HG03103 (cell line): ENCODE measurements around the gene ARF1.

Experiments used
- ATAC-seq: cut with Tn5 transposase; IDR thresholded peaks from one replicate; pipeline ENCODE4 v1.9.1; 2021; ENCODE audit warnings: low read depth; ENCODE audit not compliant: unreplicated experiment

Gene ARF1

DNA sequence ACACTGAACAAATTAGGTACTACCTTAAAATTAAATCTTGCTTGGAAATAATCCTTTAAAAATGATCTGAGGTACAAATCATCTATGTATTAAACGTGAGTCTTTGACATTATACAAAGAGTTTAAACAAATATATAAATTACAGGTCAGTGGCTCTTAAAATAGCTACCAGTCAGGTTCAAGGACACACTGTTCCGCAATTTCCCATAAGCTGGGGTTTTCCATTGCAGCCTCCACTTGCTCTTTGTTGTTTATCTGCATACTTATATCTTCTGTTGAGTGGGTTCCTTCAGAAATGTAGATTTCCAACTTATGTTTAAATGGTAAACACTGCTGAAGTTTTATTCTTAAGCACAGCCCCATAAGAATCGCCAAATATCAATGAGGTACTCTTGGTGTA is 32.3 kb downstream of the ARF1 start:
- no peak for ATAC-seq

DNA sequence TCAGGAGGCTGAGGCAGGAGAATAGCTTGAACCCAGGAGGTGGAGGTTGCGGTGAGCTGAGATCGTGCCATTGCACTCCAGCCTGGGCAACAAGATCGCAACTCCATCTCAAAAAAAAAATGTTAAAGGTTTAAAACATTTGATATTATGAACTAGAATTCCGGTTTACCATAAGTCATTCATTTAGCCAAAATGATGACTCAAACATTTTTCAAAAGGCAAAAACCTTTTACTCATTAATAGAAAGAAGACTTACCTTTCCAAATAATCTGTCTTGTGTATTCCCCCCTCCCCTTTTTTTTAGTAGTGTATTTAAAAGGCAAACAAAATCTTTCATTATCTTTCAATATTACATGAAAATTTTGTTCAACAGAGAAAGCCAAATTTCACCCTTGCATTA is 34.8 kb downstream of the ARF1 start:
- no peak for ATAC-seq

DNA sequence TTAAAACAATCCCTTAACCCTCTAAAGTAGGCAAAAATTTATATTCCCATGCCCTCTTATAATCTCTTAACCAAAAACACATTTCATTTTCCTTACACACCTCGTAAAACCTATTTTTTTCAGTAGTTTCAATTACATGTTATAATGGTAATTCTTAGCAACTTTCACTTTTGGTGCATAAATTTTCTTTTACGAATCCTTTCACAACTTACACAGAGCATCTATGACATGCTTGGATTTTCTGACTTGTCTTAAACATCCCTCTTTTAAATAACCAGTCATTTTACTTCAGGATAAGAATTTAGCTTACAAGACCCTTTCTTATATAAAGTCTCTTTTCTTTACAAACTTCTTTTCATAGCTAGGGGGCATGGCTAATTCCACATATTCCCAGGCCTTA is 35.5 kb downstream of the ARF1 start:
- no peak for ATAC-seq

- no peak for ATAC-seq
These were observed 37.8 kb downstream of the ARF1 start for GRCh38 chr1:228120351-228120750.

DNA sequence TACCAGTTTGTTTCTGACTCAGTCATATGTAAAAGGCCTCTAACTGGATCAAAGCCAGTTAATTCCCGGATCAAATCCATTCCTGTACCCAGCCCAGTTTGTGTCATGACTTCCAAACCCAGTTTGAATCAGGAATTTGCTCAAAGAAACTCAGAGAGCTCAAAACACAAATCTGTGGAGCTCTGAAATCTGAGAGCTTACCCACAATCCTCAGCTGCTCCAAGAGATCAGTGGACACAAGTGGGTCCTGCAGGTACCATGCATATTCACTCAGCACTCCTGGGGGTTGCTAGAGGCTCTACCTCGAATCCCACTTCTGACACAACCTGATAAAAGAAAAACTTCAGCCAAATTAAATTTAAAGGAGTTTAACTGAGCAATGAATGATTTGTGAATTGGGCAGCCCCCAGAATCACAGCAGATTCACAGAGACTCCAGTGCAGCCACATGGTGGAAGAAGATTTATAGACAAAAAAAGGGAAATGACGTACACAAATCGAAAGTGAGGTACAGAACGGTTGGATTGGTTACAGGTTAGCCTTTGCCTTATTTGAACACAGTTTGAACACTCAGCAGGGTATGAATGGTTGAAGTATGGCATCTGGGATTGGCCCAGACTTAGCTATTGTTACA is 38.5 kb downstream of the ARF1 start:
- ATAC-seq = no peak

GRCh38 chr1:228122921-228123441 is 40.5 kb downstream of the ARF1 start:
- no peak for ATAC-seq

- ATAC-seq = no peak
These were observed 41.0 kb downstream of the ARF1 start for GRCh38 chr1:228123505-228123904.

DNA sequence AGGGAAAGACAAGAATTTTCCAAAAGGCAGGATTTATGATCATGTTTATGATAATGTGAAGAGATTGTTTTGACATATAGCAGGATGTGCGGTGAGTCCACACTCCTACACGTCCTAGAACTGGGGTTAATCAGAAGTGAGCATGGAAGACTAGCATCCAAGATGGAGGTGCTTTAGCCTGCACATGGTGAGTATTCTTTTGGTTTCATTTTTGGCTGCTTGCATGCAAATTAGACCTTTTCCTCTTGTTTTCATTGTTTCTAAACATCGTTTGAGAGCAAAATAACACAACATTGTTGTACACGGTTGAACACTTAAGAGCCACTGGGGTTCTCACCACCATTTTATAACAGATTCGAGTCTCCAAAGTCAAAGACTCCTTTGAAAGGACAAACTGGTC is 42.7 kb downstream of the ARF1 start:
- ATAC-seq = no peak

GRCh38 chr1:228131766-228132165 is 49.3 kb downstream of the ARF1 start:
- ATAC-seq = no peak

DNA sequence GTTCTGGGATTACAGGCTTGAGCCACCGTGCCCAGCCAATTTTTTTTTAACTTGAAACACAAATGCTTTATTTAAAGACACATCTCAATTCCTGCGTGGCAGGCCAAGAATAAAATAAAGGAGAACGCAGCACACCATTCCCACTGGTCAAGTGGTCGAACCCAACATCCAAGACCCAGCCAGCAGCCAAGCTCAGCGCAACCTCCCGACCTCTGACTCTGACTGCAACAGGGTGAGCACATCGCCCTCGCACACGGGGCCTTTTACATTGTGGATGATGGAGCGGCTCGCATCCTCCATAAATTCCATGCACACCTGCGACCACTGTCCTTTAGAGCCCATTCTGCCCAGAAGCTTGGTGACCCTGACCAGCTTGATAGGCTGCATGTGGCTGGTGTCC is 52.1 kb downstream of the ARF1 start:
- no peak for ATAC-seq

DNA sequence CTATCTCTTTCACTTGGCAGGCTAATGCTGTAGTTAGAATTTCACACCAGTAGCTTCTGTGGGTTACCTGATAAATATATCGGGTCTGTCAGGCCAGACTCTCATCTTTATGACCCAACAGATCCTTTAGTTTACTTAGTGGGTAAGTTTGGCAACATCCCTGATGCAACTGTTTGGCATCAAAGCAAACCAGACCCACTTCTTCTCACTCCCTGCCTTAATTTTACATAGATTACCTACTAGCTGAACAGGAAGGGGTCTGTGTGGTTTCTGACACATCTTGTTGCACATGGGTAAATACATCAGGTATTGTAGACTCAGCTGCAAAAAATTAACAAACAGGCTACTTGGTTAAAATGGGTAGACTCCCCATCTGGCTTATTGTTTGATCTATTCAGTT is 54.4 kb downstream of the ARF1 start:
- no peak for ATAC-seq

GRCh38 chr1:228139406-228139930 is 57.0 kb downstream of the ARF1 start:
- ATAC-seq = no peak

DNA sequence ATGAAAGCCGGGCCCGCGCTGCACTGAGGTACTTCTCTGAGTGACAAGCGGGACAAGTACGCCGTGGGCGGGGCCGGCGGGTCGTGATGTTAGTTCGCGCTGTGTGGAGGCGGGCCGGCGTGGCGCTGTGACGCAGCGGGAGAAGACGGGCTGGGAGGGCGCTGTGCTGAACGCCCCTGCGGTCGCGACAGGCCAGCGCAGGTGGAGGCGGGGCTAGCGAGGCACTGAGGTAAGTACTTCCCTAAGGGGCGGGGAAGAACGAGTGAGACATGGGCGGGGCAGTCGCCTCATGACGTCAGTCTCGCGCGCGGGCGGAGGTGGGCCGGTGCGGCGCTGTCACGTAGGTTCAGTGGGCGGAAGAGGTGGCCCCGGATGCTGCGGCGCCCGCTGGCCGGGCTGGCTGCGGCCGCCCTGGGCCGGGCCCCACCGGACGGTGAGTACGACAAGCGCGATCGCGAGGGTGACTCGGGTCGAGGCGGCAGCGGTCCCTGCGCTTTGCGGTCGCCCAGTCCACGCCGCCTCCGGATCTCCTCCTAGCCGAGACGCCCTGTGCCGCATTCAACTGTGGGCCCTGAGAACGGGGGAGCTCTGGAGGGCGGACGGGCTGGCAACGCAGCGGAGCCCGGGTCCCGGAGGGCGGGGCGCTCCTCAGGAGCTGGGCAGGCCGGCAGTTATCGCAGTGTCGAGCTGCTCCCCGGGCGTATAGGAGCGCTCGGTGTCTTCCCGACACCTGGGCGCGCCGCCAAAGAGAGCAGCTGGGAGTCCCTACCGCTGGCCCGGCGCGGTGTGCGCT is 57.6 kb downstream of the ARF1 start, which contains the start of gene GUK1:
Gene GUK1, plus strand, starts transcription at position 349 of the 793 bp plus-strand sequence. Its CDS starts 24 bp downstream, at position 373.
- ATAC-seq = peak; percentile 92

DNA sequence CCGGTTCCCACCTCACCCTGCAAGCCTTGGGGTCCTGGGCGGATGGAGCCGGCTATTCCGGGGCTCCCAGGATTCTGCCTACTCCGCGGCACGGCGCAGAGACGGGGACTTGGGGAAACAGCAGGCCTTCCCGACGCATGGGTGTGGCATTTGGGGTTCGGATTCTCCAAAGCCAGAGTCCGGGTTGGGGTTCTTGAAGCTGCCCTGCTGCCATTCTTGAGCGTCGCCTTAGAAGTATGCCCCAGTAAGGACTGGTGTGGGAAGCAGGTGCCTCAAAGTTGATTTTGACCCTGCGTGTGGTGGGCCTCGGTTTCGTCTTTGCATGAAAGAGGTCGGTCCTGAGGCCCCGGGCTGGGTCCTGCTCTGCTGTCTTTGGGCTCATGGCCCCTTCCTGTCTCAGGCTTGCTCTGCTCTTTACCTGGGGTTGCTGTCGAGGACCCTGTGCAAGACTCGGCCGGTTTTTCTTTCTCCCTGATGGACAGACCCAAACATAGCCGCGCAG is 58.3 kb downstream of the ARF1 start:
- ATAC-seq = no peak

GRCh38 chr1:228141226-228142044 is 58.9 kb downstream of the ARF1 start:
- no peak for ATAC-seq

DNA sequence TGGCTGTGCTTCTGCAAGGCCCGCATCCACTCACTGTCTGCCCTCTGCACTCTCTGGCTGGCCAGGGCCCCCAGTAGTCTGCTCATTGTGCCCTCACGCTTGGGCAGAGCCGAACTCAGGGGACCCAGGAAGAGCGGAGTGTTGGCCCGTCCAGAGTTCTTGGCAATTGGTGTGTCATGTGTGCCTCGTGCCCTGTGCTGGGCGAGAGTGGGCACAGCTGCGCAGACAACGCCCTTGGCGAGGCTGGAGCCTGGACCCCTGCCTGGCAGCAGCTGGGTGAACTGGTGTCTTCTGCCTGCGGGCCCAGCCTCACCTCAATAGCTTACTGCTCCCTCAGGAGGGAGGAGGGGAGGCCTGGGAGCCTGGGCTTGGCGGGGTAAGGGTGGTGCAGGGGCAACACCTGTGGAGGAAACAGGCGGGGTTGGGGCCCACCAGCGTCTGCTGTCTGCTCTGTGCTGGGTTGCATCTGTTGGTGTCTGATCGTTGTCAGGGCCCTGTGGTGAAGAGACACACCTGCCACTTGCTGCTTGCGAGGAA is 59.7 kb downstream of the ARF1 start:
- no peak for ATAC-seq

DNA sequence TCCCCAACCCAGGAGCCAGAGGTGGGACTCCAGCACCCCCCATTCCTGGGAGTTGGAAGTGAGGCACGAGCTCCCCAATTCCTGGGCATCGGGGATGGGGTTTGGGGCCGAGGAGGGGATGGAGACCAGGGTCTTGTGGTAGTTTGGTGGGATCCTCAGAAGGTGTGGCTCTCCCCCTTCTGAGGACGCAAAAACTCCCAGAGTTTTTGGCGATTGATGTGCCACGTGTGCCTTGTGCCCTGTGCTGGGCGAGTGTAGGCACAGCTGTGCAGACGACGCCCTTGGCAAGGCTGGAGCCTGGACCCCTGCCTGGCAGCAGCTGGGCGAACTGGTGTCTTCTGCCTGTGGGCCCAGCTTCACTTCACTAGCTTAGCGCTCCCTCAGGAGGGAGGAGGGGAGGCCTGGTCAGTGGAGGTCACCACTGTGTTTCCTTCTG is 60.2 kb downstream of the ARF1 start:
- no peak for ATAC-seq

DNA sequence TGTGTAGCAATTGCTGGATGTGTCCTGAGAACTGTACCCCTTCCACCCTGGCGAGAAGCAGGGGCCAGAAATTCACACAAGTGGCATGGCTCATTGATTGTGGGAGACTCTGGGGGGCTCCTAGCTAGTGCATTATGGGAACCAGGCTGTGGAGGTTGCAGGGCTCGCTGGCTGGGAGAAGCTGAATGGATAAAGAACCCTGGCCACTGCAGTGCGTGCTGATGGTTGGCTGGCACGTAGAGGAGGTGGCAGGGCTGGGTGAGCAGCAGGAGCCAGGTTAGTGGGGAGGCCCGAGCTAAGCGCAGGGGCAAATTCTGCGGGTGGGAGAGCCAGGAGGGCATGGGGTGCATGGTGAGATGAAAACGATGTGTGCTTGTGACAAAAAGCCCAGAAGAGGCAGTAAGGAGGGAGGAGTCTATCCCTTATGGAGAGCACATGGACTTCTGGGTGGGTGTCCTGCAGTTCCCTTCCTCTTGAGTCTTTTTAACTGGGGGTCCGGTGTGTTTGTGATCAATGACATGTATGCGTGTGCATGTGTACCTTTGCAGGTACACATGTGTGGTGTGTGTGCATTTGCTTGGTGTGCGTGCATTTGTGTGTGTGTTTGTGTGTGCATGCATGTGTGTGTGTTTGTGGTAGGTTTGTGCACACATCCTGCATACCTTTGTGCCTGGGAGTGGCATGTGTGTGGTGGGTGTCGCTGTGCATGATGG is 61.1 kb downstream of the ARF1 start:
- no peak for ATAC-seq

- ATAC-seq = no peak
These were observed 61.9 kb downstream of the ARF1 start for GRCh38 chr1:228144193-228144992.
